Suprapubic skin (tissue), 4 donors: ENCODE data around the gene MTFR2. TPM values are rescaled to one million over a fixed set of nuclear protein-coding genes. Genes with fewer than 3 reads are reported as not detected.

Source experiments
- DNase-seq, 2 donors: peaks; one replicate each; pipeline ENCODE4 v3.0.0-alpha.2; 2019; ENCODE audit warnings: low spot score in 2 of 2
- H3K27ac ChIP-seq: fragments of 200-600 bp; sonication (generic); one replicate; pipeline ENCODE4 v1.5.1; 2019
- H3K27me3 ChIP-seq: fragments of 200-600 bp; sonication (generic); one replicate; pipeline ENCODE4 v1.5.1; 2019
- H3K36me3 ChIP-seq: fragments of 200-600 bp; sonication (generic); one replicate; pipeline ENCODE4 v1.5.1; 2019
- H3K4me1 ChIP-seq: fragments of 200-600 bp; sonication (generic); one replicate; pipeline ENCODE4 v1.5.1; 2019
- H3K4me3 ChIP-seq: fragments of 200-600 bp; sonication (generic); one replicate; pipeline ENCODE4 v1.5.1; 2019; ENCODE audit warnings: mild to moderate bottlenecking
- H3K9me3 ChIP-seq: fragments of 200-600 bp; sonication (generic); one replicate; pipeline ENCODE4 v1.5.1; 2019
- CTCF ChIP-seq, 2 donors: fragments of 200-600 bp in 1 of 2; fragments of 450-650 bp in 1 of 2; sonication (generic) in 1 of 2; IDR thresholded peaks; one replicate each; pipeline ENCODE4 v1.5.1; 2016 to 2019; ENCODE audit warnings: antibody characterized with exemption in 2 of 2, mild to moderate bottlenecking in 1 of 2, moderate library complexity in 1 of 2
- EP300 ChIP-seq: sonication (generic); formaldehyde crosslinking; IDR thresholded peaks from one replicate; pipeline ENCODE4 v1.6.1; 2017; ENCODE audit warnings: antibody characterized with exemption
- POLR2A ChIP-seq, 2 donors: fragments of 450-650 bp; IDR thresholded peaks; one replicate each; pipeline ENCODE4 v1.6.1; 2017; ENCODE audit warnings: antibody characterized with exemption in 2 of 2, mild to moderate bottlenecking in 2 of 2, moderate library complexity in 2 of 2
- POLR2AphosphoS5 ChIP-seq, 3 donors: sonication (generic); formaldehyde crosslinking; IDR thresholded peaks; one replicate each; pipeline ENCODE4 v1.6.1; 2017; ENCODE audit warnings: antibody characterized with exemption in 3 of 3
- WGBS: methylation state at CpG from one replicate; pipeline ENCODE4 v1.1.5; 2018; 5-methylcytosine and 5-hydroxymethylcytosine counted together
- total RNA-seq, 4 donors: library from RNA; depleted of rRNA; stranded (reverse); fragments of >200 nt; gene quantifications; one replicate each; pipeline ENCODE4 v1.1.0, GENCODE V29; 2016

MTFR2 gene
- total RNA-seq, 4 donors from 2014 or later: 2.2 to 4.7 (median 2.4) TPM

- no peak overlapping the region for H3K27ac ChIP-seq
- DNase-seq: no peak
- no peaks in the 10 kb centered on the region for H3K27me3 ChIP-seq
- TF ChIP-seq CTCF (IDR thresholded peaks at IDR 0.05): no peak
- TF ChIP-seq POLR2A (IDR thresholded peaks at IDR 0.05): no peak
- no peak for TF ChIP-seq EP300
- TF ChIP-seq POLR2AphosphoS5 (IDR thresholded peaks at IDR 0.05): no peak
- no peaks in the 10 kb centered on the region for H3K4me1 ChIP-seq
- no peaks in the 10 kb centered on the region for H3K9me3 ChIP-seq
- no peaks in the 10 kb centered on the region for H3K36me3 ChIP-seq
- WGBS: 88% methylated on average over 1 of the region's 1 CpG
- no peak overlapping the region for H3K4me3 ChIP-seq
These were observed 63.7 kb downstream of the MTFR2 start for GRCh38 chr6:136186363-136186762.

- Histone ChIP-seq H3K4me3 (no peak overlapping the region), H3K4me1 (no peaks in the 10 kb centered on the region), H3K27me3 (no peaks in the 10 kb centered on the region), H3K27ac (no peak overlapping the region), H3K36me3 (no peaks in the 10 kb centered on the region), H3K9me3 (no peaks in the 10 kb centered on the region)
- TF ChIP-seq POLR2A (IDR thresholded peaks at IDR 0.05) (no peak), CTCF (IDR thresholded peaks at IDR 0.05) (no peak), POLR2AphosphoS5 (IDR thresholded peaks at IDR 0.05) (no peak), EP300 (no peak)
- WGBS: 88% methylated on average over 1 of the region's 1 CpG
- no peak for DNase-seq
These were observed 65.4 kb downstream of the MTFR2 start for GRCh38 chr6:136184738-136185137.

GRCh38 chr6:136181861-136182260 is 68.2 kb downstream of the MTFR2 start:
- TF ChIP-seq POLR2A (IDR thresholded peaks at IDR 0.05) (no peak), CTCF (IDR thresholded peaks at IDR 0.05) (no peak), POLR2AphosphoS5 (IDR thresholded peaks at IDR 0.05) (no peak), EP300 (no peak)
- H3K4me3 ChIP-seq: no peak overlapping the region
- DNase-seq: no peak

GRCh38 chr6:136181512-136181833 is 68.6 kb downstream of the MTFR2 start:
- Histone ChIP-seq H3K4me3 (no peak overlapping the region), H3K4me1 (no peaks in the 10 kb centered on the region), H3K27ac (no peak overlapping the region), H3K36me3 (no peaks in the 10 kb centered on the region), H3K27me3 (no peaks in the 10 kb centered on the region), H3K9me3 (no peaks in the 10 kb centered on the region)
- 83% methylated on average over 1 of the region's 1 CpG for WGBS
- no peak for DNase-seq
- no peak for TF ChIP-seq POLR2A (IDR thresholded peaks at IDR 0.05)
- no peak for TF ChIP-seq CTCF (IDR thresholded peaks at IDR 0.05)
- TF ChIP-seq EP300: no peak
- TF ChIP-seq POLR2AphosphoS5 (IDR thresholded peaks at IDR 0.05): no peak

More at GRCh38 chr6:136181861-136182260, 68.2 kb downstream of the MTFR2 start:
- no peaks in the 10 kb centered on the region for H3K36me3 ChIP-seq
- no peaks in the 10 kb centered on the region for H3K9me3 ChIP-seq
- no peaks in the 10 kb centered on the region for H3K4me1 ChIP-seq
- 90% methylated on average over 1 of the region's 1 CpG for WGBS
- H3K27me3 ChIP-seq: no peaks in the 10 kb centered on the region
- no peak overlapping the region for H3K27ac ChIP-seq

Other genes starting within 250 kb of the MTFR2 start
- 100 to 1,000 TPM; 131 to 355 (median 162) TPM for gene BCLAF1, start 39.5 kb upstream of the MTFR2 start, total RNA-seq